ENCODE measurements around the gene ATRN.

DNA sequence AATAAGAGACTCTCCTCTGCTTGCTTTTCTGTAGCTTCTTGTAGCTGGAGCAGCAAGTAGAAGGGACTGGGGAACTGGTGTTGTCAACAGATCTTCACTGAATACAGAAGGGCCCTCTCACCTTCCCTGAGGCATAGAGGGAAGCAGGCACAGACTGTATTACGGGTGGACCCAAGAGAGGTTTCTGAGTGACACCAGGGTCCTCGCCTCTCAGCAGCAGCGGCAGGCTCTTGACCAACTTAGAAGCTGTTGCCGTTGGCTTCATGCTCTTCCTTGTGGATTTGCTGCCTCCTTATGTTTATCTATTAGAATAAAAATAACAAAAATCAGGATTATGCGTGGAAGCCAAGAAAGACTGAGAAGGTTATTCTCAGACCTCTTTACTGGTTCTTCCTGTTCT lies 160.7 kb downstream of the ATRN start:
- TF ChIP-seq, protein P1, sequence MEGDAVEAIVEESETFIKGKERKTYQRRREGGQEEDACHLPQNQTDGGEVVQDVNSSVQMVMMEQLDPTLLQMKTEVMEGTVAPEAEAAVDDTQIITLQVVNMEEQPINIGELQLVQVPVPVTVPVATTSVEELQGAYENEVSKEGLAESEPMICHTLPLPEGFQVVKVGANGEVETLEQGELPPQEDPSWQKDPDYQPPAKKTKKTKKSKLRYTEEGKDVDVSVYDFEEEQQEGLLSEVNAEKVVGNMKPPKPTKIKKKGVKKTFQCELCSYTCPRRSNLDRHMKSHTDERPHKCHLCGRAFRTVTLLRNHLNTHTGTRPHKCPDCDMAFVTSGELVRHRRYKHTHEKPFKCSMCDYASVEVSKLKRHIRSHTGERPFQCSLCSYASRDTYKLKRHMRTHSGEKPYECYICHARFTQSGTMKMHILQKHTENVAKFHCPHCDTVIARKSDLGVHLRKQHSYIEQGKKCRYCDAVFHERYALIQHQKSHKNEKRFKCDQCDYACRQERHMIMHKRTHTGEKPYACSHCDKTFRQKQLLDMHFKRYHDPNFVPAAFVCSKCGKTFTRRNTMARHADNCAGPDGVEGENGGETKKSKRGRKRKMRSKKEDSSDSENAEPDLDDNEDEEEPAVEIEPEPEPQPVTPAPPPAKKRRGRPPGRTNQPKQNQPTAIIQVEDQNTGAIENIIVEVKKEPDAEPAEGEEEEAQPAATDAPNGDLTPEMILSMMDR (IDR thresholded peaks at IDR 0.05; ENCODE audit: extremely low read depth in 1 of 2, insufficient read depth in 1 of 2, low read depth in 1 of 2, low read length in 2 of 2) = no peak
- TF ChIP-seq FOS (IDR thresholded peaks at IDR 0.05; ENCODE audit: borderline replicate concordance, insufficient read depth, low read length) (no peak), EZH2 (IDR thresholded peaks at IDR 0.05; ENCODE audit: borderline replicate concordance, low read depth, low read length, severe bottlenecking) (no peak), POLR2A (IDR thresholded peaks at IDR 0.05; ENCODE audit: low read depth, low read length) (no peak)
